Suprapubic skin (tissue), 4 donors: ENCODE measurements around the gene PRSS35.

Experiments used
- EP300 ChIP-seq: sonication (generic); formaldehyde crosslinking; IDR thresholded peaks from one replicate; pipeline ENCODE4 v1.6.1; 2017; ENCODE audit warnings: antibody characterized with exemption
- POLR2A ChIP-seq, 2 donors: fragments of 450-650 bp; IDR thresholded peaks; one replicate each; pipeline ENCODE4 v1.6.1; 2017; ENCODE audit warnings: antibody characterized with exemption in 2 of 2, mild to moderate bottlenecking in 2 of 2, moderate library complexity in 2 of 2
- POLR2AphosphoS5 ChIP-seq, 3 donors: sonication (generic); formaldehyde crosslinking; IDR thresholded peaks; one replicate each; pipeline ENCODE4 v1.6.1; 2017; ENCODE audit warnings: antibody characterized with exemption in 3 of 3
- TF ChIP-seq, protein P1 (sequence below), 2 donors: fragments of 200-600 bp in 1 of 2; fragments of 450-650 bp in 1 of 2; sonication (generic) in 1 of 2; IDR thresholded peaks; one replicate each; pipeline ENCODE4 v1.5.1; 2016 to 2019; ENCODE audit warnings: antibody characterized with exemption in 2 of 2, mild to moderate bottlenecking in 1 of 2, moderate library complexity in 1 of 2

- TF ChIP-seq POLR2A (IDR thresholded peaks at IDR 0.05) (no peak), EP300 (no peak), POLR2AphosphoS5 (IDR thresholded peaks at IDR 0.05) (no peak)
- TF ChIP-seq, protein P1, sequence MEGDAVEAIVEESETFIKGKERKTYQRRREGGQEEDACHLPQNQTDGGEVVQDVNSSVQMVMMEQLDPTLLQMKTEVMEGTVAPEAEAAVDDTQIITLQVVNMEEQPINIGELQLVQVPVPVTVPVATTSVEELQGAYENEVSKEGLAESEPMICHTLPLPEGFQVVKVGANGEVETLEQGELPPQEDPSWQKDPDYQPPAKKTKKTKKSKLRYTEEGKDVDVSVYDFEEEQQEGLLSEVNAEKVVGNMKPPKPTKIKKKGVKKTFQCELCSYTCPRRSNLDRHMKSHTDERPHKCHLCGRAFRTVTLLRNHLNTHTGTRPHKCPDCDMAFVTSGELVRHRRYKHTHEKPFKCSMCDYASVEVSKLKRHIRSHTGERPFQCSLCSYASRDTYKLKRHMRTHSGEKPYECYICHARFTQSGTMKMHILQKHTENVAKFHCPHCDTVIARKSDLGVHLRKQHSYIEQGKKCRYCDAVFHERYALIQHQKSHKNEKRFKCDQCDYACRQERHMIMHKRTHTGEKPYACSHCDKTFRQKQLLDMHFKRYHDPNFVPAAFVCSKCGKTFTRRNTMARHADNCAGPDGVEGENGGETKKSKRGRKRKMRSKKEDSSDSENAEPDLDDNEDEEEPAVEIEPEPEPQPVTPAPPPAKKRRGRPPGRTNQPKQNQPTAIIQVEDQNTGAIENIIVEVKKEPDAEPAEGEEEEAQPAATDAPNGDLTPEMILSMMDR (IDR thresholded peaks at IDR 0.05), result no peak
Measured at GRCh38 chr6:83480470-83480869, 31.9 kb upstream of the PRSS35 start.
